Vagina (tissue), 2 donors: ENCODE results near the gene ZNF37A.
"Not testable (repeated sequence)": the region's sequence is repeated elsewhere in the genome, so short reads cannot be mapped to it uniquely, and the experiment has no call there.

Source experiments
- POLR2A ChIP-seq, 2 donors: fragments of 450-650 bp; IDR thresholded peaks; one replicate each; pipeline ENCODE4 v1.6.1; 2017; ENCODE audit warnings: antibody characterized with exemption in 2 of 2, mild to moderate bottlenecking in 2 of 2, moderate library complexity in 2 of 2
- POLR2AphosphoS5 ChIP-seq, 2 donors: sonication (generic); formaldehyde crosslinking; IDR thresholded peaks; one replicate each; pipeline ENCODE4 v1.9.0; 2017; ENCODE audit warnings: antibody characterized with exemption in 2 of 2, mild to moderate bottlenecking in 2 of 2, low read depth in 1 of 2; ENCODE audit not compliant: insufficient read depth in 1 of 2
- TF ChIP-seq, protein P1 (sequence below), 3 experiments: fragments of 450-650 bp in 2 of 3; fragments of 200-600 bp in 1 of 3; sonication (generic) in 1 of 3; IDR thresholded peaks; one replicate each; pipeline ENCODE4 v1.5.1; 2017 to 2019; ENCODE audit warnings: antibody characterized with exemption in 3 of 3, mild to moderate bottlenecking in 2 of 3, moderate library complexity in 2 of 3

DNA sequence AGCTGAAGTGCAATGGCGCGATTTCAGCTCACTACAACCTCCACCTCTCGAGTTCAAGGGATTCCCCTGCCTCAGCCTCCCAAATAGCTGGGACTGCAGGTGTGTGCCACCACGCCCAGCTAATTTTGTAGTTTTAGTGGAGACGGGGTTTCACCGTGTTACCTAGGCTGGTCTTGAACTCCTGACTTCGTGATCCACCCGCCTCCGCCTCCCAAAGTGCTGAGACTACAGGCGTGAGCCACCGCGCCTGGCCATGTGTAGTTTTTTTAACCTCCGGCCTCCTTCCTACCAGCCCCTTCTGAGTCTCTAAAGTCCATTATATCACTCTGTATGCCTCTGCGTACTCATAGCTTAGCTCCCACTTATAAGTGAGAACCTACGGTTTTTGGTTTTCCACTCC, 819 bp upstream of the ZNF37A start:
- TF ChIP-seq POLR2AphosphoS5 (IDR thresholded peaks at IDR 0.05; ENCODE audit: insufficient read depth in 1 of 2, low read depth in 1 of 2); POLR2A (IDR thresholded peaks at IDR 0.05): not testable (repeated sequence)
- TF ChIP-seq, protein P1, sequence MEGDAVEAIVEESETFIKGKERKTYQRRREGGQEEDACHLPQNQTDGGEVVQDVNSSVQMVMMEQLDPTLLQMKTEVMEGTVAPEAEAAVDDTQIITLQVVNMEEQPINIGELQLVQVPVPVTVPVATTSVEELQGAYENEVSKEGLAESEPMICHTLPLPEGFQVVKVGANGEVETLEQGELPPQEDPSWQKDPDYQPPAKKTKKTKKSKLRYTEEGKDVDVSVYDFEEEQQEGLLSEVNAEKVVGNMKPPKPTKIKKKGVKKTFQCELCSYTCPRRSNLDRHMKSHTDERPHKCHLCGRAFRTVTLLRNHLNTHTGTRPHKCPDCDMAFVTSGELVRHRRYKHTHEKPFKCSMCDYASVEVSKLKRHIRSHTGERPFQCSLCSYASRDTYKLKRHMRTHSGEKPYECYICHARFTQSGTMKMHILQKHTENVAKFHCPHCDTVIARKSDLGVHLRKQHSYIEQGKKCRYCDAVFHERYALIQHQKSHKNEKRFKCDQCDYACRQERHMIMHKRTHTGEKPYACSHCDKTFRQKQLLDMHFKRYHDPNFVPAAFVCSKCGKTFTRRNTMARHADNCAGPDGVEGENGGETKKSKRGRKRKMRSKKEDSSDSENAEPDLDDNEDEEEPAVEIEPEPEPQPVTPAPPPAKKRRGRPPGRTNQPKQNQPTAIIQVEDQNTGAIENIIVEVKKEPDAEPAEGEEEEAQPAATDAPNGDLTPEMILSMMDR (IDR thresholded peaks at IDR 0.05), result not testable (repeated sequence)
